ENCODE data around the gene SENP2. TPM values are rescaled to one million over a fixed set of nuclear protein-coding genes. Genes with fewer than 3 reads are reported as not detected.

Gene SENP2
- total and polyA plus RNA-seq, 4 donors = 7.9 to 23.3 (median 11.3) TPM

DNA sequence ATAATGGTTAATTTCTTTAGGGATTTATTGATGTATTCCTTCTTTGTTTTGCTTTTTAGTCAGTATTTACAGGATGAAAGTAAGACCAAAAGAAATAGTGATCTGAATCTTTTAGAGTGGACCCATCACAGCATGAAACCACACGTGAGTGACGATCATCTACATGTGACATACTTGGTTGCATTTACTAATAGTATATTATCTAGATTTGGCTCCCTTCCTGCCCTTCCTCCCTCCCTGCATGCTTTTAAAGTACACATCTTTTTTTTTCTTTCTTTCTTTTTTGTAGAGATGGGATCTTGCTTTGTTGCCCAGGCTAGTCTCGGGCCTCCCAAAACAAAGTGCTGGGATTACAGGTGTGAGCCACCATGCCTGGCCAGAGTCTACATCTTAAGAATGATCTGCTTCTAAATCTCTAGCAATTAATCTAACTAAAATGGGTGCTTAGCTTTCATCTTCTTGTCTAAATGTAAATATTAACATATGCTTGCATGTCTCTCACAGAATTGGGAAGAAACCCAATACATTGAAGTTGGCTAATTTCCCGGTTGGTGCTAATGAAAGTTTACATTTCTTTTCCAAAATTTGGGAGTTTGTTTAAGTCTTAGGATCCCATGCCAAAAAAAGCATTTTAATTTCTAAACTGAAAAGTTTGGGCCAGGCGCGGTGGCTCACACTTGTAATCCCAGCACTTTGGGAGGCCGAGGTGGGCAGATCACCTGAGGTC lies 38.0 kb downstream of the SENP2 start:
- H3K4me3 ChIP-seq (ENCODE audit: low read depth in 1 of 3, low read length in 3 of 3) = no peak overlapping the region
- H3K4me1 ChIP-seq (ENCODE audit: control insufficient read depth in 4 of 4, insufficient read depth in 4 of 4, low read length in 3 of 4) = no peaks in the 10 kb centered on the region
- no peak for TF ChIP-seq RXRA (IDR thresholded peaks at IDR 0.05)
- no peak for TF ChIP-seq FOXA1 (IDR thresholded peaks at IDR 0.05)
- no peak for TF ChIP-seq YY1 (IDR thresholded peaks at IDR 0.05)
- no peak for TF ChIP-seq JUND (IDR thresholded peaks at IDR 0.05)
- TF ChIP-seq, protein P1, sequence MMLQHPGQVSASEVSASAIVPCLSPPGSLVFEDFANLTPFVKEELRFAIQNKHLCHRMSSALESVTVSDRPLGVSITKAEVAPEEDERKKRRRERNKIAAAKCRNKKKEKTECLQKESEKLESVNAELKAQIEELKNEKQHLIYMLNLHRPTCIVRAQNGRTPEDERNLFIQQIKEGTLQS (IDR thresholded peaks at IDR 0.05) = no peak
- TF ChIP-seq, protein P2, sequence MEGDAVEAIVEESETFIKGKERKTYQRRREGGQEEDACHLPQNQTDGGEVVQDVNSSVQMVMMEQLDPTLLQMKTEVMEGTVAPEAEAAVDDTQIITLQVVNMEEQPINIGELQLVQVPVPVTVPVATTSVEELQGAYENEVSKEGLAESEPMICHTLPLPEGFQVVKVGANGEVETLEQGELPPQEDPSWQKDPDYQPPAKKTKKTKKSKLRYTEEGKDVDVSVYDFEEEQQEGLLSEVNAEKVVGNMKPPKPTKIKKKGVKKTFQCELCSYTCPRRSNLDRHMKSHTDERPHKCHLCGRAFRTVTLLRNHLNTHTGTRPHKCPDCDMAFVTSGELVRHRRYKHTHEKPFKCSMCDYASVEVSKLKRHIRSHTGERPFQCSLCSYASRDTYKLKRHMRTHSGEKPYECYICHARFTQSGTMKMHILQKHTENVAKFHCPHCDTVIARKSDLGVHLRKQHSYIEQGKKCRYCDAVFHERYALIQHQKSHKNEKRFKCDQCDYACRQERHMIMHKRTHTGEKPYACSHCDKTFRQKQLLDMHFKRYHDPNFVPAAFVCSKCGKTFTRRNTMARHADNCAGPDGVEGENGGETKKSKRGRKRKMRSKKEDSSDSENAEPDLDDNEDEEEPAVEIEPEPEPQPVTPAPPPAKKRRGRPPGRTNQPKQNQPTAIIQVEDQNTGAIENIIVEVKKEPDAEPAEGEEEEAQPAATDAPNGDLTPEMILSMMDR (IDR thresholded peaks at IDR 0.05; ENCODE audit: low read depth, low read length, missing input control) = no peak
- TF ChIP-seq EGR1 (IDR thresholded peaks at IDR 0.05; ENCODE audit: low read depth in 2 of 2) = no peak
- TF ChIP-seq, protein P3, sequence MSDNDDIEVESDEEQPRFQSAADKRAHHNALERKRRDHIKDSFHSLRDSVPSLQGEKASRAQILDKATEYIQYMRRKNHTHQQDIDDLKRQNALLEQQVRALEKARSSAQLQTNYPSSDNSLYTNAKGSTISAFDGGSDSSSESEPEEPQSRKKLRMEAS (IDR thresholded peaks at IDR 0.05) = no peak
- TF ChIP-seq FOXA2 (IDR thresholded peaks at IDR 0.05) = no peak
- TF ChIP-seq RAD21 (IDR thresholded peaks at IDR 0.05) = no peak
- TF ChIP-seq SP1 (IDR thresholded peaks at IDR 0.05) = no peak
- no peak for TF ChIP-seq NR2F2 (IDR thresholded peaks at IDR 0.05)
- TF ChIP-seq GABPA (IDR thresholded peaks at IDR 0.05 in 1 of 2, conservative IDR thresholded peaks at IDR 0.05 in 1 of 2) = no peak
- no peak for TF ChIP-seq HNF4A (conservative IDR thresholded peaks at IDR 0.05)
- no peak for TF ChIP-seq HNF4G (IDR thresholded peaks at IDR 0.05)
- no peak for TF ChIP-seq TAF1 (conservative IDR thresholded peaks at IDR 0.05)
- TF ChIP-seq, protein P4, sequence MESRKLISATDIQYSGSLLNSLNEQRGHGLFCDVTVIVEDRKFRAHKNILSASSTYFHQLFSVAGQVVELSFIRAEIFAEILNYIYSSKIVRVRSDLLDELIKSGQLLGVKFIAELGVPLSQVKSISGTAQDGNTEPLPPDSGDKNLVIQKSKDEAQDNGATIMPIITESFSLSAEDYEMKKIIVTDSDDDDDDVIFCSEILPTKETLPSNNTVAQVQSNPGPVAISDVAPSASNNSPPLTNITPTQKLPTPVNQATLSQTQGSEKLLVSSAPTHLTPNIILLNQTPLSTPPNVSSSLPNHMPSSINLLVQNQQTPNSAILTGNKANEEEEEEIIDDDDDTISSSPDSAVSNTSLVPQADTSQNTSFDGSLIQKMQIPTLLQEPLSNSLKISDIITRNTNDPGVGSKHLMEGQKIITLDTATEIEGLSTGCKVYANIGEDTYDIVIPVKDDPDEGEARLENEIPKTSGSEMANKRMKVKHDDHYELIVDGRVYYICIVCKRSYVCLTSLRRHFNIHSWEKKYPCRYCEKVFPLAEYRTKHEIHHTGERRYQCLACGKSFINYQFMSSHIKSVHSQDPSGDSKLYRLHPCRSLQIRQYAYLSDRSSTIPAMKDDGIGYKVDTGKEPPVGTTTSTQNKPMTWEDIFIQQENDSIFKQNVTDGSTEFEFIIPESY (IDR thresholded peaks at IDR 0.05) = no peak
- 94% methylated on average over 7 of the region's 7 CpGs for WGBS
- H3K27me3 ChIP-seq (ENCODE audit: control insufficient read depth in 4 of 4, insufficient read depth in 4 of 4, low read length in 3 of 4) = no peaks in the 10 kb centered on the region
- DNase-seq (ENCODE audit: low spot score) = no peak
- H3K9ac ChIP-seq (ENCODE audit: low read depth in 1 of 2, low read length in 2 of 2) = no peak overlapping the region
- H3K27ac ChIP-seq (ENCODE audit: low read depth in 1 of 2, low read length in 2 of 2) = no peak overlapping the region
- H3K36me3 ChIP-seq (ENCODE audit: control insufficient read depth in 4 of 4, insufficient read depth in 3 of 4, low read depth in 1 of 4, low read length in 3 of 4) = peaks cover 14 to 48% (median 32%) of the 10 kb centered on the region in 4 donors
- no peaks in the 10 kb centered on the region for H3K9me3 ChIP-seq (ENCODE audit: control insufficient read depth in 4 of 4, low read length in 3 of 4)

DNA sequence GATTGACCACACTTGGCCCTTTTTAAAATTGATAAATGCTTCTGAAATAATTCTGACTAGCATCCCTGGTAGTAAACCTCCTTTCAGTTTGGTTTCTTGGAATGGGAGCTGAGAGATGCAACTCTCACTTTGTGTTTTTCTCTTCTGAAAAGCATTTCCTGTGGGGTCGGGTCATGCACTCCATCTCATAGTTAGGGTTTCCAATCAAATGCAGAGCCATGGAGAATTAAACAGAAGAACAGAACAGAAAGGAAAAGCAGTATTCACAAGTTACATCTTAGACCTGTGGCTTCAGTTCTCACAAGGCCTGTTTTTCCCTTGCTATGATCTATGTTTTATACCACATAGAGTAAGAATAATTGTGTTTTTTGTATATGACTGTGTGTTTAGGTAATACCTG lies 39.7 kb downstream of the SENP2 start:
- no peak for DNase-seq (ENCODE audit: low spot score)
- no peak overlapping the region for H3K27ac ChIP-seq (ENCODE audit: low read depth in 1 of 2, low read length in 2 of 2)
- WGBS = 77% methylated on average over 1 of the region's 1 CpG
- no peak for TF ChIP-seq FOXA1 (IDR thresholded peaks at IDR 0.05)
- no peaks in the 10 kb centered on the region for H3K4me1 ChIP-seq (ENCODE audit: control insufficient read depth in 4 of 4, insufficient read depth in 4 of 4, low read length in 3 of 4)
- H3K9me3 ChIP-seq (ENCODE audit: control insufficient read depth in 4 of 4, low read length in 3 of 4) = no peaks in the 10 kb centered on the region
- H3K4me3 ChIP-seq (ENCODE audit: low read depth in 1 of 3, low read length in 3 of 3) = no peak overlapping the region
- H3K9ac ChIP-seq (ENCODE audit: low read depth in 1 of 2, low read length in 2 of 2) = no peak overlapping the region
- H3K27me3 ChIP-seq (ENCODE audit: control insufficient read depth in 4 of 4, insufficient read depth in 4 of 4, low read length in 3 of 4) = no peaks in the 10 kb centered on the region
- peaks cover 9 to 40% (median 33%) of the 10 kb centered on the region in 4 donors for H3K36me3 ChIP-seq (ENCODE audit: control insufficient read depth in 4 of 4, insufficient read depth in 3 of 4, low read depth in 1 of 4, low read length in 3 of 4)
